K562 (cell line): ENCODE results near the gene CUTA. TPM values are rescaled to one million over a fixed set of nuclear protein-coding genes. Genes with fewer than 3 reads are reported as not detected.

Experiments
- ARID3A ChIP-seq: IDR thresholded peaks from 2 replicates; pipeline ENCODE4 v1.6.1; 2012; ENCODE audit warnings: low read depth, low read length, improper control_type of control experiment, borderline replicate concordance
- CHD1 ChIP-seq: fragments of 200-600 bp; sonication (generic); IDR thresholded peaks from one replicate; pipeline ENCODE4 v1.6.1; 2012; ENCODE audit warnings: mild to moderate bottlenecking, moderate library complexity, low read length, inconsistent platforms
- ERF ChIP-seq: fragments of 450-650 bp; formaldehyde crosslinking; IDR thresholded peaks from 2 replicates; pipeline ENCODE4 v1.4.0; 2020; ENCODE audit warnings: mild to moderate bottlenecking, mixed read lengths
- ESRRA ChIP-seq: fragments of 450-650 bp; IDR thresholded peaks from 2 replicates; pipeline ENCODE4 v1.6.1; 2014; ENCODE audit warnings: low read depth, mild to moderate bottlenecking, moderate library complexity, borderline replicate concordance
- GATAD2B ChIP-seq: fragments of 450-650 bp; IDR thresholded peaks from 2 replicates; pipeline ENCODE4 v1.6.1; 2017; ENCODE audit warnings: mild to moderate bottlenecking, borderline replicate concordance
- L3MBTL2 ChIP-seq: fragments of 450-650 bp; IDR thresholded peaks from 2 replicates; pipeline ENCODE4 v1.6.1; 2016; ENCODE audit warnings: mild to moderate bottlenecking, moderate library complexity
- NFIX ChIP-seq: fragments of 250-450 bp; sonication (Bioruptor Pico); IDR thresholded peaks from 2 replicates; pipeline ENCODE4 v1.4.0; 2020; ENCODE audit warnings: low read depth, mild to moderate bottlenecking, moderate library complexity
- SAFB2 ChIP-seq: fragments of 200-400 bp; formaldehyde crosslinking; IDR thresholded peaks from 2 replicates; pipeline ENCODE4 v1.6.1; 2018; ENCODE audit warnings: borderline replicate concordance, low read length, low read depth, moderate library complexity; ENCODE audit not compliant: severe bottlenecking
- TAL1 ChIP-seq: fragments of 450-650 bp; IDR thresholded peaks from 2 replicates; pipeline ENCODE4 v1.6.1; 2016; ENCODE audit warnings: mild to moderate bottlenecking
- WHSC1 ChIP-seq: IDR thresholded peaks from one replicate; pipeline ENCODE4 v1.6.1; 2012; ENCODE audit warnings: low read length, control low read depth, inconsistent platforms
- YY1 ChIP-seq, 3 experiments: IDR thresholded peaks; 2 replicates each; pipeline ENCODE4 v1.6.1; 2011; ENCODE audit warnings: low read length in 2 of 3, mild to moderate bottlenecking in 2 of 3, moderate library complexity in 2 of 3, borderline replicate concordance in 1 of 3, control low read depth in 1 of 3, low read depth in 1 of 3; ENCODE audit not compliant: insufficient read depth in 3 of 3, insufficient replicate concordance in 2 of 3, control insufficient read depth in 1 of 3, insufficient read length in 1 of 3; ENCODE audit errors: extremely low read depth in 1 of 3
- ZNF436 ChIP-seq: fragments of 250-450, 450-650 bp; sonication (Bioruptor Pico); formaldehyde crosslinking; IDR thresholded peaks from 2 replicates; pipeline ENCODE4 v1.7.0; 2020; ENCODE audit warnings: mild to moderate bottlenecking
- ZZZ3 ChIP-seq: fragments of 450-650 bp; IDR thresholded peaks from 2 replicates; pipeline ENCODE4 v1.6.1; 2016; ENCODE audit warnings: antibody characterized with exemption, mild to moderate bottlenecking, moderate library complexity
- polyA plus RNA-seq, 8 experiments: library from polyadenylated mRNA; depleted of rRNA in 4 of 8; stranded (reverse) in 5 of 8; unstranded in 3 of 8; fragments of >200 nt; fragmentation: Nextera tagmentation in 2 of 8; fragmentation: Illumina TruSeq in 1 of 8; extraction: Ambion mirVana in 2 of 8; extraction: Trizol in 1 of 8; gene quantifications; 2 replicates each; pipeline versions ENCODE4 v1.2.1 to v1.2.3, GENCODE V29; 2011 to 2014; ENCODE audit warnings: inconsistent platforms in 1 of 8, missing spikeins in 1 of 8
- total RNA-seq, 7 experiments: library from RNA; depleted of rRNA in 6 of 7; stranded (reverse); fragments of >200 nt in 6 of 7; fragmentation: Illumina TruSeq in 2 of 7; extraction: Trizol in 2 of 7; gene quantifications; 2 replicates each; pipeline versions ENCODE4 v1.2.1 to v1.2.3, GENCODE V29; 2011 to 2021; ENCODE audit warnings: low replicate concordance in 1 of 7
- TF ChIP-seq, protein P1 (sequence below): fragments of 450-650 bp; formaldehyde crosslinking; IDR thresholded peaks from 2 replicates; pipeline ENCODE4 v1.4.0; 2022; ENCODE audit warnings: missing genetic modification characterization
- TF ChIP-seq, protein P2 (sequence below): sonication (generic); formaldehyde crosslinking; IDR thresholded peaks from 2 replicates; pipeline ENCODE4 v1.8.0; 2022; ENCODE audit warnings: missing genetic modification reagents, mild to moderate bottlenecking, borderline replicate concordance
- TF ChIP-seq, protein P3 (sequence below): sonication (generic); formaldehyde crosslinking; IDR thresholded peaks from 2 replicates; pipeline ENCODE4 v1.9.0; 2022; ENCODE audit warnings: mild to moderate bottlenecking, missing genetic modification reagents
- TF ChIP-seq, protein P4 (sequence below): fragments of 450-650 bp; IDR thresholded peaks from 2 replicates; pipeline ENCODE4 v1.7.0; 2016; ENCODE audit warnings: borderline replicate concordance

Gene CUTA
- total and polyA plus RNA-seq, 9 of the 15 experiments (the other 6 are each of a cell fraction or from before 2014, with no cell fraction given), result 166 to 682 (median 310) TPM

- no peak for TF ChIP-seq NFIX (CRISPR knock-in tag)
- TF ChIP-seq, protein P1, sequence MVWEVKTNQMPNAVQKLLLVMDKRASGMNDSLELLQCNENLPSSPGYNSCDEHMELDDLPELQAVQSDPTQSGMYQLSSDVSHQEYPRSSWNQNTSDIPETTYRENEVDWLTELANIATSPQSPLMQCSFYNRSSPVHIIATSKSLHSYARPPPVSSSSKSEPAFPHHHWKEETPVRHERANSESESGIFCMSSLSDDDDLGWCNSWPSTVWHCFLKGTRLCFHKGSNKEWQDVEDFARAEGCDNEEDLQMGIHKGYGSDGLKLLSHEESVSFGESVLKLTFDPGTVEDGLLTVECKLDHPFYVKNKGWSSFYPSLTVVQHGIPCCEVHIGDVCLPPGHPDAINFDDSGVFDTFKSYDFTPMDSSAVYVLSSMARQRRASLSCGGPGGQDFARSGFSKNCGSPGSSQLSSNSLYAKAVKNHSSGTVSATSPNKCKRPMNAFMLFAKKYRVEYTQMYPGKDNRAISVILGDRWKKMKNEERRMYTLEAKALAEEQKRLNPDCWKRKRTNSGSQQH (CRISPR knock-in tag), result 0 out of 2 replicates have a peak, but pooled peaks have one; percentile 10
- no peak for TF ChIP-seq WHSC1
- TF ChIP-seq, protein P2, sequence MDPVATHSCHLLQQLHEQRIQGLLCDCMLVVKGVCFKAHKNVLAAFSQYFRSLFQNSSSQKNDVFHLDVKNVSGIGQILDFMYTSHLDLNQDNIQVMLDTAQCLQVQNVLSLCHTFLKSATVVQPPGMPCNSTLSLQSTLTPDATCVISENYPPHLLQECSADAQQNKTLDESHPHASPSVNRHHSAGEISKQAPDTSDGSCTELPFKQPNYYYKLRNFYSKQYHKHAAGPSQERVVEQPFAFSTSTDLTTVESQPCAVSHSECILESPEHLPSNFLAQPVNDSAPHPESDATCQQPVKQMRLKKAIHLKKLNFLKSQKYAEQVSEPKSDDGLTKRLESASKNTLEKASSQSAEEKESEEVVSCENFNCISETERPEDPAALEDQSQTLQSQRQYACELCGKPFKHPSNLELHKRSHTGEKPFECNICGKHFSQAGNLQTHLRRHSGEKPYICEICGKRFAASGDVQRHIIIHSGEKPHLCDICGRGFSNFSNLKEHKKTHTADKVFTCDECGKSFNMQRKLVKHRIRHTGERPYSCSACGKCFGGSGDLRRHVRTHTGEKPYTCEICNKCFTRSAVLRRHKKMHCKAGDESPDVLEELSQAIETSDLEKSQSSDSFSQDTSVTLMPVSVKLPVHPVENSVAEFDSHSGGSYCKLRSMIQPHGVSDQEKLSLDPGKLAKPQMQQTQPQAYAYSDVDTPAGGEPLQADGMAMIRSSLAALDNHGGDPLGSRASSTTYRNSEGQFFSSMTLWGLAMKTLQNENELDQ, result no peak
- TF ChIP-seq, protein P3, sequence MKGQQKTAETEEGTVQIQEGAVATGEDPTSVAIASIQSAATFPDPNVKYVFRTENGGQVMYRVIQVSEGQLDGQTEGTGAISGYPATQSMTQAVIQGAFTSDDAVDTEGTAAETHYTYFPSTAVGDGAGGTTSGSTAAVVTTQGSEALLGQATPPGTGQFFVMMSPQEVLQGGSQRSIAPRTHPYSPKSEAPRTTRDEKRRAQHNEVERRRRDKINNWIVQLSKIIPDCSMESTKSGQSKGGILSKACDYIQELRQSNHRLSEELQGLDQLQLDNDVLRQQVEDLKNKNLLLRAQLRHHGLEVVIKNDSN, result peak; percentile 60; the same call in 1 of the 2 replicates
- peak; percentile 15; the same call in 1 of the 2 replicates for TF ChIP-seq ERF (CRISPR knock-in tag)
- TF ChIP-seq ZZZ3, result no peak
- peak; percentile 80 for TF ChIP-seq CHD1
- TF ChIP-seq TAL1, result no peak
- no peak for TF ChIP-seq SAFB2
- no peak for TF ChIP-seq ARID3A
- no peak for TF ChIP-seq GATAD2B
- TF ChIP-seq, protein P4, sequence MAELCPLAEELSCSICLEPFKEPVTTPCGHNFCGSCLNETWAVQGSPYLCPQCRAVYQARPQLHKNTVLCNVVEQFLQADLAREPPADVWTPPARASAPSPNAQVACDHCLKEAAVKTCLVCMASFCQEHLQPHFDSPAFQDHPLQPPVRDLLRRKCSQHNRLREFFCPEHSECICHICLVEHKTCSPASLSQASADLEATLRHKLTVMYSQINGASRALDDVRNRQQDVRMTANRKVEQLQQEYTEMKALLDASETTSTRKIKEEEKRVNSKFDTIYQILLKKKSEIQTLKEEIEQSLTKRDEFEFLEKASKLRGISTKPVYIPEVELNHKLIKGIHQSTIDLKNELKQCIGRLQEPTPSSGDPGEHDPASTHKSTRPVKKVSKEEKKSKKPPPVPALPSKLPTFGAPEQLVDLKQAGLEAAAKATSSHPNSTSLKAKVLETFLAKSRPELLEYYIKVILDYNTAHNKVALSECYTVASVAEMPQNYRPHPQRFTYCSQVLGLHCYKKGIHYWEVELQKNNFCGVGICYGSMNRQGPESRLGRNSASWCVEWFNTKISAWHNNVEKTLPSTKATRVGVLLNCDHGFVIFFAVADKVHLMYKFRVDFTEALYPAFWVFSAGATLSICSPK, result peak; percentile 69; the same call in 1 of the 2 replicates
- peak in 2 of 3 experiments; percentile 36 to 56 for TF ChIP-seq YY1 (IDR thresholded peaks at IDR 0.05; ENCODE audit: borderline replicate concordance in 1 of 3, control insufficient read depth in 1 of 3, extremely low read depth in 1 of 3, insufficient read depth in 3 of 3, insufficient read length in 1 of 3, insufficient replicate concordance in 2 of 3, low read depth in 1 of 3, low read length in 2 of 3)
- peak; percentile 97 for TF ChIP-seq L3MBTL2
- peak; percentile 81; the same call in 1 of the 2 replicates for TF ChIP-seq ESRRA
- TF ChIP-seq ZNF436 (CRISPR knock-in tag), result no peak
These were observed 36.4 kb upstream of the CUTA start, which contains the start of gene ZBTB9 (continued) for GRCh38 chr6:33454009-33454946.
